K562 (cell line): ENCODE data around the gene PMVK. TPM values are rescaled to one million over a fixed set of nuclear protein-coding genes. Genes with fewer than 3 reads are reported as not detected.

Experiments
- ELK1 ChIP-seq: sonication (generic); formaldehyde crosslinking; IDR thresholded peaks from 2 replicates; pipeline ENCODE4 v1.8.1; 2022; ENCODE audit warnings: missing genetic modification reagents
- SRF ChIP-seq, 2 experiments: fragments of 250-450, 450-650 bp in 1 of 2; sonication (Bioruptor Pico) in 1 of 2; sonication (generic) in 1 of 2; formaldehyde crosslinking; IDR thresholded peaks; 2 replicates each; pipeline versions ENCODE4 v1.5.0 to v1.5.1; 2020 to 2022; ENCODE audit warnings: mild to moderate bottlenecking in 1 of 2, missing genetic modification reagents in 1 of 2
- ZKSCAN3 ChIP-seq: fragments of 250-450 bp; sonication (Bioruptor Pico); IDR thresholded peaks from 2 replicates; pipeline ENCODE4 v1.4.0; 2020
- ZNF134 ChIP-seq: fragments of 250-450 bp; sonication (Bioruptor Pico); conservative IDR thresholded peaks from 2 replicates; pipeline ENCODE4 v1.4.0; 2020
- ZNF407 ChIP-seq: fragments of 450-650 bp; IDR thresholded peaks from 2 replicates; pipeline ENCODE4 v1.6.1; 2016; ENCODE audit warnings: low read depth
- polyA plus RNA-seq, 8 experiments: library from polyadenylated mRNA; depleted of rRNA in 4 of 8; stranded (reverse) in 5 of 8; unstranded in 3 of 8; fragments of >200 nt; fragmentation: Nextera tagmentation in 2 of 8; fragmentation: Illumina TruSeq in 1 of 8; extraction: Ambion mirVana in 2 of 8; extraction: Trizol in 1 of 8; gene quantifications; 2 replicates each; pipeline versions ENCODE4 v1.2.1 to v1.2.3, GENCODE V29; 2011 to 2014; ENCODE audit warnings: inconsistent platforms in 1 of 8, missing spikeins in 1 of 8
- total RNA-seq, 7 experiments: library from RNA; depleted of rRNA in 6 of 7; stranded (reverse); fragments of >200 nt in 6 of 7; fragmentation: Illumina TruSeq in 2 of 7; extraction: Trizol in 2 of 7; gene quantifications; 2 replicates each; pipeline versions ENCODE4 v1.2.1 to v1.2.3, GENCODE V29; 2011 to 2021; ENCODE audit warnings: low replicate concordance in 1 of 7
- TF ChIP-seq, protein P1 (sequence below): fragments of 200-800 bp; sonication (Bioruptor generic); IDR thresholded peaks from 2 replicates; pipeline ENCODE4 v1.6.1; 2016; ENCODE audit warnings: missing genetic modification characterization, missing compliant biosample characterization

The PMVK gene
- total and polyA plus RNA-seq, 9 of the 15 experiments (the other 6 are each of a cell fraction or from before 2014, with no cell fraction given), result 1.1 to 15.3 (median 6.3) TPM

DNA sequence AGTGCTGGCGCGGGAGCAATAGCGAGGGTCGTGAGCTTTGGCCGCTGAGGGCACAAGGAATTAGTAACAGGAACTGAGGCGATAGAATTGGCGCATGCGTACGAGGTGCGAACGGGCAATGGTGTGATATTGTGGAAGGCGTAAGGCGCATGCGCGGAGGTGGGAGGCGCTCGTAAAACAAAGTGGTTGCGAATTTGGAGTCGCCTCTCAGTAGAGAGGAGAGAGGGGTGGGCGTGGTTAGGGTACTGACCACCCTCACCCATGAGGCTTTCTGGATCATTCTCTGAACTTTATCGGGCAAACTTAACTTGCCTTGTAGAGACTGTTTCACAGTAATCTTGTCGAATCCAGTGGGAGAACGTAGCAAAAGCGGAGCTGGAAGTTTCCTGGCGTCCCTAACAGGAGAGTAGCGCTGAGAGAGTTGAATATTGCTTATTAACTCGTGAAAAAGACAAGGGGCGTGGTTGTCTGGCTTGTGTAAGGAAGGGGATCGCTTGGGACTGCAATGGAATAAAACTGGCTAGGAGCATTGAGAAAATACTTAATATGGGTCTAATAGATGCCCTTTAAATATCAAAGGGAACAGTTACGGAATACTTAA is 38.4 kb upstream of the PMVK start (continued):
- TF ChIP-seq, protein P1, sequence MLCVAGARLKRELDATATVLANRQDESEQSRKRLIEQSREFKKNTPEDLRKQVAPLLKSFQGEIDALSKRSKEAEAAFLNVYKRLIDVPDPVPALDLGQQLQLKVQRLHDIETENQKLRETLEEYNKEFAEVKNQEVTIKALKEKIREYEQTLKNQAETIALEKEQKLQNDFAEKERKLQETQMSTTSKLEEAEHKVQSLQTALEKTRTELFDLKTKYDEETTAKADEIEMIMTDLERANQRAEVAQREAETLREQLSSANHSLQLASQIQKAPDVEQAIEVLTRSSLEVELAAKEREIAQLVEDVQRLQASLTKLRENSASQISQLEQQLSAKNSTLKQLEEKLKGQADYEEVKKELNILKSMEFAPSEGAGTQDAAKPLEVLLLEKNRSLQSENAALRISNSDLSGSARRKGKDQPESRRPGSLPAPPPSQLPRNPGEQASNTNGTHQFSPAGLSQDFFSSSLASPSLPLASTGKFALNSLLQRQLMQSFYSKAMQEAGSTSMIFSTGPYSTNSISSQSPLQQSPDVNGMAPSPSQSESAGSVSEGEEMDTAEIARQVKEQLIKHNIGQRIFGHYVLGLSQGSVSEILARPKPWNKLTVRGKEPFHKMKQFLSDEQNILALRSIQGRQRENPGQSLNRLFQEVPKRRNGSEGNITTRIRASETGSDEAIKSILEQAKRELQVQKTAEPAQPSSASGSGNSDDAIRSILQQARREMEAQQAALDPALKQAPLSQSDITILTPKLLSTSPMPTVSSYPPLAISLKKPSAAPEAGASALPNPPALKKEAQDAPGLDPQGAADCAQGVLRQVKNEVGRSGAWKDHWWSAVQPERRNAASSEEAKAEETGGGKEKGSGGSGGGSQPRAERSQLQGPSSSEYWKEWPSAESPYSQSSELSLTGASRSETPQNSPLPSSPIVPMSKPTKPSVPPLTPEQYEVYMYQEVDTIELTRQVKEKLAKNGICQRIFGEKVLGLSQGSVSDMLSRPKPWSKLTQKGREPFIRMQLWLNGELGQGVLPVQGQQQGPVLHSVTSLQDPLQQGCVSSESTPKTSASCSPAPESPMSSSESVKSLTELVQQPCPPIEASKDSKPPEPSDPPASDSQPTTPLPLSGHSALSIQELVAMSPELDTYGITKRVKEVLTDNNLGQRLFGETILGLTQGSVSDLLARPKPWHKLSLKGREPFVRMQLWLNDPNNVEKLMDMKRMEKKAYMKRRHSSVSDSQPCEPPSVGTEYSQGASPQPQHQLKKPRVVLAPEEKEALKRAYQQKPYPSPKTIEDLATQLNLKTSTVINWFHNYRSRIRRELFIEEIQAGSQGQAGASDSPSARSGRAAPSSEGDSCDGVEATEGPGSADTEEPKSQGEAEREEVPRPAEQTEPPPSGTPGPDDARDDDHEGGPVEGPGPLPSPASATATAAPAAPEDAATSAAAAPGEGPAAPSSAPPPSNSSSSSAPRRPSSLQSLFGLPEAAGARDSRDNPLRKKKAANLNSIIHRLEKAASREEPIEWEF (CRISPR knock-in tag), result no peak
- TF ChIP-seq ZNF134 (CRISPR knock-in tag) (no peak), ZKSCAN3 (CRISPR knock-in tag) (no peak), ZNF407 (no peak), SRF (CRISPR knock-in tag; IDR thresholded peaks at IDR 0.05) (no peak; a peak in 1 of 4 replicates), ELK1 (CRISPR knock-in tag) (no peak)
